Measurements from ENCODE around the gene FRMD4B. TPM values are rescaled to one million over a fixed set of nuclear protein-coding genes. Genes with fewer than 3 reads are reported as not detected.

FRMD4B gene
- total RNA-seq, 2 experiments from 2014 or later: not detected

DNA sequence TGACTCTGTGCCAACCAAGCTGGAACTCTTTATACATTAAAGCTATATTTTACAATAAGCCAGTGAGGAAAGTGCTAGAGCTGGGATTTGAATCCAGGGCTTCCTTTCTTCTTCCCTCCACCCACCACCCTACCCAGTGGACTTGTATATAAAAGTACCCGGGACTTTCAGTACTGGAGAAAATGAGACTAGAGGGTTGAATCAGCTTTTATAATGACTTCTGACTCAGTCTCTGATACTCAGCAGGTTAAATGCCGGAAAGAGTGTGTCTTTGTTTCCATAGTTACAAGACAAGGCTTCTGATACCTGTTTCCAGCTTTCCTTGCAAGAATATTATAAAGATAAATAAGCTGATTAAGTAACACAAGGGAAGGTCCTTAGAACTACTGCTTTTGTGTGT is 80.9 kb downstream of the FRMD4B start:
- no peaks in the 10 kb centered on the region for H3K9me2 ChIP-seq (ENCODE audit: insufficient read depth, low read length)
- ChIA-PET POLR2A (no interaction called here), CTCF (ENCODE audit: unreplicated experiment) (no interaction called here)
- no peak overlapping the region for H3K4me3 ChIP-seq (ENCODE audit: low read depth, low read length, poor library complexity, severe bottlenecking)
- TF ChIP-seq EZH2phosphoT487 (IDR thresholded peaks at IDR 0.05; ENCODE audit: borderline replicate concordance, low read depth, low read length): no peak
- TF ChIP-seq, protein P1, sequence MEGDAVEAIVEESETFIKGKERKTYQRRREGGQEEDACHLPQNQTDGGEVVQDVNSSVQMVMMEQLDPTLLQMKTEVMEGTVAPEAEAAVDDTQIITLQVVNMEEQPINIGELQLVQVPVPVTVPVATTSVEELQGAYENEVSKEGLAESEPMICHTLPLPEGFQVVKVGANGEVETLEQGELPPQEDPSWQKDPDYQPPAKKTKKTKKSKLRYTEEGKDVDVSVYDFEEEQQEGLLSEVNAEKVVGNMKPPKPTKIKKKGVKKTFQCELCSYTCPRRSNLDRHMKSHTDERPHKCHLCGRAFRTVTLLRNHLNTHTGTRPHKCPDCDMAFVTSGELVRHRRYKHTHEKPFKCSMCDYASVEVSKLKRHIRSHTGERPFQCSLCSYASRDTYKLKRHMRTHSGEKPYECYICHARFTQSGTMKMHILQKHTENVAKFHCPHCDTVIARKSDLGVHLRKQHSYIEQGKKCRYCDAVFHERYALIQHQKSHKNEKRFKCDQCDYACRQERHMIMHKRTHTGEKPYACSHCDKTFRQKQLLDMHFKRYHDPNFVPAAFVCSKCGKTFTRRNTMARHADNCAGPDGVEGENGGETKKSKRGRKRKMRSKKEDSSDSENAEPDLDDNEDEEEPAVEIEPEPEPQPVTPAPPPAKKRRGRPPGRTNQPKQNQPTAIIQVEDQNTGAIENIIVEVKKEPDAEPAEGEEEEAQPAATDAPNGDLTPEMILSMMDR (conservative IDR thresholded peaks at IDR 0.05; ENCODE audit: low read length): no peak
- DNase-seq (ENCODE audit: low spot score): no peak
- intact Hi-C loops (cut with micrococcal nuclease; ENCODE audit: unreplicated experiment): loop anchor here (2.0 kb wide), 1 partner anchor 184 kb away; no protein-coding TSS in a partner anchor
- H3K27ac ChIP-seq (ENCODE audit: low read depth, low read length, poor library complexity, severe bottlenecking): no peak overlapping the region
- no peaks in the 10 kb centered on the region for H3K9me3 ChIP-seq (ENCODE audit: low read length)
- no peaks in the 10 kb centered on the region for H3K4me1 ChIP-seq (ENCODE audit: insufficient read depth, low read length, poor library complexity, severe bottlenecking)
- no peak overlapping the region for H2AFZ ChIP-seq (ENCODE audit: low read length)
- H3K36me3 ChIP-seq (ENCODE audit: insufficient read depth, low read length): no peaks in the 10 kb centered on the region
- no peaks in the 10 kb centered on the region for H4K20me1 ChIP-seq (ENCODE audit: insufficient read depth, low read length)
- BruUV-seq (replicated peaks): no TSS peak
- no peaks in the 10 kb centered on the region for H3K79me2 ChIP-seq (ENCODE audit: insufficient read depth, low read depth, low read length)
- H3K4me2 ChIP-seq (ENCODE audit: low read length): no peak overlapping the region

DNA sequence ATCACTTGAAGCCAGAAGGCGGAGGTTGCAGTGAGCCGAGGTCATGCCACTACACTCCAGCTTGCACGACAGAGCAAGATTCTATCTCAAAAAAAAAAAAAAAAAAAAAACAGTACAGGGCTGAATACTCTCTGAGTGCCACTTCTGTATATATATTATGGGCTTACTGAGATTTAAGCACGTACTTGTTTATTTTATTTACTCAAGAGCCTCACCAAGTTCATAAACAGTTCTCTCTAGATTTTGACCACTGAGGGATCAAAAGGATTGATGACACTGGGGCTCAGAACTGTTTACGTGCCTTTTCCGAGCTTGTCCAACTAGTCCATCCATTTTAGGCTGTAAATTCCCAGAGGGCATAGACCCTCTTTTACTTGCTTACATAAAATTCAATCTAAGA is 81.5 kb downstream of the FRMD4B start:
- ChIA-PET POLR2A (no interaction called here), CTCF (ENCODE audit: unreplicated experiment) (no interaction called here)
- H4K20me1 ChIP-seq (ENCODE audit: insufficient read depth, low read length): no peaks in the 10 kb centered on the region
- no peaks in the 10 kb centered on the region for H3K4me1 ChIP-seq (ENCODE audit: insufficient read depth, low read length, poor library complexity, severe bottlenecking)
- intact Hi-C loops (cut with micrococcal nuclease; ENCODE audit: unreplicated experiment): loop anchor here (2.0 kb wide), 1 partner anchor 184 kb away; no protein-coding TSS in a partner anchor
- no peaks in the 10 kb centered on the region for H3K9me3 ChIP-seq (ENCODE audit: low read length)
- no peak overlapping the region for H3K4me3 ChIP-seq (ENCODE audit: low read depth, low read length, poor library complexity, severe bottlenecking)
- H2AFZ ChIP-seq (ENCODE audit: low read length): no peak overlapping the region
- BruUV-seq (replicated peaks): no TSS peak
- no peaks in the 10 kb centered on the region for H3K79me2 ChIP-seq (ENCODE audit: insufficient read depth, low read depth, low read length)
- no peak overlapping the region for H3K4me2 ChIP-seq (ENCODE audit: low read length)
- DNase-seq (ENCODE audit: low spot score): no peak
- TF ChIP-seq, protein P1 (conservative IDR thresholded peaks at IDR 0.05; ENCODE audit: low read length): no peak
- TF ChIP-seq EZH2phosphoT487 (IDR thresholded peaks at IDR 0.05; ENCODE audit: borderline replicate concordance, low read depth, low read length): no peak
- no peak overlapping the region for H3K27ac ChIP-seq (ENCODE audit: low read depth, low read length, poor library complexity, severe bottlenecking)
- H3K9me2 ChIP-seq (ENCODE audit: insufficient read depth, low read length): no peaks in the 10 kb centered on the region
- H3K36me3 ChIP-seq (ENCODE audit: insufficient read depth, low read length): no peaks in the 10 kb centered on the region

GRCh38 chr3:69300296-69300695 is 85.6 kb downstream of the FRMD4B start:
- Histone ChIP-seq H3K27ac (ENCODE audit: low read depth, low read length, poor library complexity, severe bottlenecking) (no peak overlapping the region), H3K4me3 (ENCODE audit: low read depth, low read length, poor library complexity, severe bottlenecking) (no peak overlapping the region), H2AFZ (ENCODE audit: low read length) (no peak overlapping the region), H4K20me1 (ENCODE audit: insufficient read depth, low read length) (no peaks in the 10 kb centered on the region), H3K4me1 (ENCODE audit: insufficient read depth, low read length, poor library complexity, severe bottlenecking) (no peaks in the 10 kb centered on the region), H3K36me3 (ENCODE audit: insufficient read depth, low read length) (no peaks in the 10 kb centered on the region), H3K79me2 (ENCODE audit: insufficient read depth, low read depth, low read length) (no peaks in the 10 kb centered on the region), H3K9me2 (ENCODE audit: insufficient read depth, low read length) (no peaks in the 10 kb centered on the region), H3K9me3 (ENCODE audit: low read length) (no peaks in the 10 kb centered on the region), H3K4me2 (ENCODE audit: low read length) (no peak overlapping the region)
- TF ChIP-seq, protein P1 (conservative IDR thresholded peaks at IDR 0.05; ENCODE audit: low read length): no peak
- BruUV-seq (replicated peaks): no TSS peak
- POLR2A ChIA-PET: interaction anchor here (0.5 to 0.7 kb wide), 2 partner anchors 11 to 44 kb away, joined by 3 read pairs; no protein-coding TSS in a partner anchor
- intact Hi-C loops (cut with micrococcal nuclease; ENCODE audit: unreplicated experiment): no loop called here
- CTCF ChIA-PET (ENCODE audit: unreplicated experiment): no interaction called here
- DNase-seq (ENCODE audit: low spot score): no peak

Measured in OCI-LY7 (cell line).